OCI-LY3 (cell line): ENCODE measurements around the gene WASHC4.

Experiments
- CTCF ChIP-seq: fragments of 200-600, 300-600 bp; sonication (generic); IDR thresholded peaks from 2 replicates; pipeline ENCODE4 v1.5.1; 2014; ENCODE audit warnings: antibody characterized with exemption, low read length, low read depth
- EZH2phosphoT487 ChIP-seq: fragments of 200-600 bp; shearing (Covaris generic); IDR thresholded peaks from 2 replicates; pipeline ENCODE4 v1.6.1; 2018; ENCODE audit warnings: antibody characterized with exemption, mixed run types, low read depth

- TF ChIP-seq CTCF, result no peak
- TF ChIP-seq EZH2phosphoT487, result no peak
Observed at GRCh38 chr12:105085501-105085900, 22.0 kb upstream of the WASHC4 start.
